ENCODE measurements around the gene MSL1. TPM values are rescaled to one million over a fixed set of nuclear protein-coding genes. Genes with fewer than 3 reads are reported as not detected.

Gene MSL1
- polyA plus RNA-seq, 1 donor from 2014 or later = 137 TPM

GRCh38 chr17:40112191-40112711 lies 9.5 kb upstream of the MSL1 start:
- H2AFZ ChIP-seq (ENCODE audit: low read depth, low read length) = no peak overlapping the region
- no peak overlapping the region for H3K4me3 ChIP-seq (ENCODE audit: low read length)
- H3K9me3 ChIP-seq (ENCODE audit: low read length) = no peaks in the 10 kb centered on the region
- H3K27me3 ChIP-seq (ENCODE audit: insufficient read depth, low read depth, low read length) = no peaks in the 10 kb centered on the region
- H3K27ac ChIP-seq (ENCODE audit: low read length) = no peak overlapping the region
- TF ChIP-seq MXI1 (conservative IDR thresholded peaks at IDR 0.05; ENCODE audit: poor library complexity, severe bottlenecking) (no peak), EZH2 (IDR thresholded peaks at IDR 0.05; ENCODE audit: borderline replicate concordance, insufficient read depth, low read length, poor library complexity, severe bottlenecking) (no peak), RAD21 (conservative IDR thresholded peaks at IDR 0.05) (no peak), SMC3 (conservative IDR thresholded peaks at IDR 0.05; ENCODE audit: poor library complexity) (no peak), CTCF (IDR thresholded peaks at IDR 0.05; ENCODE audit: poor library complexity, severe bottlenecking) (no peak), TAF1 (IDR thresholded peaks at IDR 0.05; ENCODE audit: low read depth) (no peak), POLR2AphosphoS5 (IDR thresholded peaks at IDR 0.05) (no peak), REST (IDR thresholded peaks at IDR 0.05; ENCODE audit: borderline replicate concordance) (no peak), EP300 (conservative IDR thresholded peaks at IDR 0.05; ENCODE audit: poor library complexity, severe bottlenecking) (no peak)
- no peaks in the 10 kb centered on the region for H3K36me3 ChIP-seq (ENCODE audit: insufficient read depth, low read length)
- no peaks in the 10 kb centered on the region for H3K79me2 ChIP-seq (replicated peaks; ENCODE audit: insufficient read depth, low read length)
- no peaks in the 10 kb centered on the region for H3F3A ChIP-seq (ENCODE audit: insufficient read depth, low read length, poor library complexity, severe bottlenecking)
- no peak overlapping the region for H3K4me2 ChIP-seq (ENCODE audit: low read length)
- H4K20me1 ChIP-seq (ENCODE audit: insufficient read depth) = no peaks in the 10 kb centered on the region
- H3K9ac ChIP-seq (ENCODE audit: low read length) = peak overlapping the region; percentile 33
- no peaks in the 10 kb centered on the region for H3K9me2 ChIP-seq (ENCODE audit: insufficient read depth, low read length)

GRCh38 chr17:40112718-40113109 lies 9.1 kb upstream of the MSL1 start:
- H3K9ac ChIP-seq (ENCODE audit: low read length) = peak overlapping the region; percentile 33

More at GRCh38 chr17:40112718-40113109, 9.1 kb upstream of the MSL1 start:
- Histone ChIP-seq H3K9me2 (ENCODE audit: insufficient read depth, low read length) (no peaks in the 10 kb centered on the region), H3K9me3 (ENCODE audit: low read length) (no peaks in the 10 kb centered on the region), H3K27ac (ENCODE audit: low read length) (no peak overlapping the region), H2AFZ (ENCODE audit: low read depth, low read length) (no peak overlapping the region), H3K4me3 (ENCODE audit: low read length) (peak overlapping the region; percentile 63), H4K20me1 (ENCODE audit: insufficient read depth) (no peaks in the 10 kb centered on the region), H3K36me3 (ENCODE audit: insufficient read depth, low read length) (no peaks in the 10 kb centered on the region), H3K4me2 (ENCODE audit: low read length) (peak overlapping the region; percentile 9), H3K79me2 (replicated peaks; ENCODE audit: insufficient read depth, low read length) (no peaks in the 10 kb centered on the region), H3K27me3 (ENCODE audit: insufficient read depth, low read depth, low read length) (no peaks in the 10 kb centered on the region), H3F3A (ENCODE audit: insufficient read depth, low read length, poor library complexity, severe bottlenecking) (no peaks in the 10 kb centered on the region)
- TF ChIP-seq SMC3 (conservative IDR thresholded peaks at IDR 0.05; ENCODE audit: poor library complexity) (no peak), POLR2AphosphoS5 (IDR thresholded peaks at IDR 0.05) (no peak), EP300 (conservative IDR thresholded peaks at IDR 0.05; ENCODE audit: poor library complexity, severe bottlenecking) (no peak), RAD21 (conservative IDR thresholded peaks at IDR 0.05) (no peak), EZH2 (IDR thresholded peaks at IDR 0.05; ENCODE audit: borderline replicate concordance, insufficient read depth, low read length, poor library complexity, severe bottlenecking) (no peak), MXI1 (conservative IDR thresholded peaks at IDR 0.05; ENCODE audit: poor library complexity, severe bottlenecking) (no peak), CTCF (IDR thresholded peaks at IDR 0.05; ENCODE audit: poor library complexity, severe bottlenecking) (no peak), REST (IDR thresholded peaks at IDR 0.05; ENCODE audit: borderline replicate concordance) (no peak), TAF1 (IDR thresholded peaks at IDR 0.05; ENCODE audit: low read depth) (no peak)
